ENCODE measurements around the gene PRSS12. TPM values are rescaled to one million over a fixed set of nuclear protein-coding genes. Genes with fewer than 3 reads are reported as not detected.

PRSS12 gene
- total and polyA plus RNA-seq, 2 experiments from 2014 or later = 5.5 to 12.9 TPM

DNA sequence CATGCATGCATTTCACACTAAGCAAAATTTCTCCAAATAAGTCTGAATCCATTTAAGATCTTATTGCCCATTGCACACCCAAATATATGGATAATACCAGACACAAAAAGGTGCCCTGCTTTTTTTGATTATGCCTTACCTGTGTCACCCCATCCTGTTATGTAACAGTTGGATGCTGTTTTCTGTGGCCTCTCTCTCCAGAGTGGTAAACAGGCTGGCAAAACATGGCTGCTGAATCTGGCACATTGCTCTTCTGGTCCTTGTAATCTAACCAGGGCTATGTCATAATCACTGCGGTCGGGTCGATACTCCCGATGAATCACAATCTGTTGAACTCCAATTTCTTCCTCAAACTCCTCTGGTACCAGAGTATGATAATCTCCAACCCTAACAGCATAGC lies 70.1 kb downstream of the PRSS12 start:
- ATAC-seq = no peak; the same call in 2 of the 3 replicates
- H3K27ac Mint-ChIP-seq = peak overlapping the region; percentile 25; the same call in 1 of the 2 replicates
- H3K27ac ChIP-seq (ENCODE audit: low read depth) = peak overlapping the region; percentile 68

More for the DNA sequence above, 70.1 kb downstream of the PRSS12 start:
- H3K4me3 Mint-ChIP-seq = no peak overlapping the region
- Histone ChIP-seq H2AFZ (no peak overlapping the region), H3K79me2 (replicated peaks; ENCODE audit: insufficient read depth) (peaks cover 15% of the 10 kb centered on the region), H4K20me1 (replicated peaks; ENCODE audit: insufficient read depth) (peaks cover 5% of the 10 kb centered on the region; the same call in 1 of the 2 replicates), H3K36me3 (ENCODE audit: insufficient read depth) (peaks cover 15% of the 10 kb centered on the region; the same call in 1 of the 2 replicates), H3K4me2 (no peak overlapping the region), H3K4me1 (ENCODE audit: insufficient read depth) (peaks cover 20% of the 10 kb centered on the region), H3K9me2 (ENCODE audit: insufficient read depth) (no peaks in the 10 kb centered on the region), H3K27me3 (ENCODE audit: insufficient read depth) (no peaks in the 10 kb centered on the region), H3K4me3 (no peak overlapping the region), H3F3A (replicated peaks; ENCODE audit: low read depth) (peaks cover 23% of the 10 kb centered on the region)
- H3K9me3 Mint-ChIP-seq = peaks cover 3% of the 10 kb centered on the region; the same call in 2 of the 3 replicates
- DNase-seq (ENCODE audit: low spot score) = no peak
- TF ChIP-seq CREB1 (CRISPR knock-in tag; IDR thresholded peaks at IDR 0.05; ENCODE audit: low read depth) (no peak), POLR2AphosphoS5 (IDR thresholded peaks at IDR 0.05; ENCODE audit: low read depth) (no peak; the same call in 1 of the 2 replicates), JUNB (IDR thresholded peaks at IDR 0.05; ENCODE audit: unreplicated experiment) (no peak), ZNF331 (CRISPR knock-in tag; IDR thresholded peaks at IDR 0.05; ENCODE audit: low read depth) (no peak), ZNF462 (CRISPR knock-in tag; IDR thresholded peaks at IDR 0.05) (no peak), STAT1 (IDR thresholded peaks at IDR 0.05; ENCODE audit: unreplicated experiment) (no peak), CTCF (conservative IDR thresholded peaks at IDR 0.05; ENCODE audit: low read depth in 2 of 2) (no peak), ZNF114 (CRISPR knock-in tag; IDR thresholded peaks at IDR 0.05) (no peak)
- peaks cover 15% of the 10 kb centered on the region for H3K4me1 Mint-ChIP-seq
- H3K27me3 Mint-ChIP-seq (ENCODE audit: insufficient read depth, low read depth, poor library complexity) = peaks cover 14% of the 10 kb centered on the region
- H3K36me3 Mint-ChIP-seq (ENCODE audit: low read depth) = peaks cover 38% of the 10 kb centered on the region

Measured in GM23338 (cell line).